GM21390 (cell line): ENCODE results near the gene SARM1.
"Not testable (repeated sequence)": the region's sequence is repeated elsewhere in the genome, so short reads cannot be mapped to it uniquely, and the experiment has no call there.

Experiments
- ATAC-seq: cut with Tn5 transposase; IDR thresholded peaks from one replicate; pipeline ENCODE4 v1.9.1; 2021; ENCODE audit not compliant: unreplicated experiment

Gene SARM1

GRCh38 chr17:28413804-28414203 lies 42.3 kb downstream of the SARM1 start:
- no peak for ATAC-seq

GRCh38 chr17:28415886-28416285 lies 44.4 kb downstream of the SARM1 start:
- ATAC-seq, result no peak

- no peak for ATAC-seq
Observed at GRCh38 chr17:28416703-28417311, 45.3 kb downstream of the SARM1 start.

- no peak for ATAC-seq
Observed at GRCh38 chr17:28421787-28422305, 50.4 kb downstream of the SARM1 start.

GRCh38 chr17:28425206-28425605 lies 53.7 kb downstream of the SARM1 start:
- ATAC-seq, result no peak

GRCh38 chr17:28426081-28426519 lies 54.6 kb downstream of the SARM1 start:
- ATAC-seq, result no peak

- ATAC-seq, result no peak
Observed at GRCh38 chr17:28427371-28427770, 55.9 kb downstream of the SARM1 start.

GRCh38 chr17:28427982-28428381 lies 56.5 kb downstream of the SARM1 start:
- not testable (repeated sequence) for ATAC-seq

- ATAC-seq, result no peak
Observed at GRCh38 chr17:28433721-28434120, 62.2 kb downstream of the SARM1 start.

GRCh38 chr17:28434326-28434725 lies 62.8 kb downstream of the SARM1 start:
- not testable (repeated sequence) for ATAC-seq

- no peak for ATAC-seq
Observed at GRCh38 chr17:28443901-28444638, 72.6 kb downstream of the SARM1 start.

GRCh38 chr17:28446716-28447395 lies 75.4 kb downstream of the SARM1 start:
- no peak for ATAC-seq

GRCh38 chr17:28447396-28447760 lies 75.9 kb downstream of the SARM1 start:
- no peak for ATAC-seq

GRCh38 chr17:28449859-28450258 lies 78.4 kb downstream of the SARM1 start:
- no peak for ATAC-seq
